ENCODE measurements around the gene TMEM132D.

The TMEM132D gene

DNA sequence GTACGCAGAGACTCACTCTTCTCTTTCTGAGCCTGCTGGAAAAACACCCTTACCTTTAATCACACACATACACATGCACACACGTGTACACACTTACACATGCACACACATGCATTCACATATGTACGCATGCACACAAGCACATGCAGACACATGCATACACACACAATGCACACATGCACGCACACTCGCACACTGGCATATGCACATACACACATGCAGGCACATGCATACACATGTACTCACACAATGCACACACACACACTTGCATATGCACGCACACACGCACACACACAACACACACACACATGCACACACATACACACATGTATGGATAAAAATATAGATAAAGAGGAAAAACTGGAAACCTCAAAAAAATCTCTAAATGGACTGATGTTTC, 801.6 kb downstream of the TMEM132D start:
- no peak for DNase-seq (ENCODE audit: low spot score)

GRCh38 chr12:129101816-129102215, 802.0 kb downstream of the TMEM132D start:
- no peak for DNase-seq (ENCODE audit: low spot score)

- DNase-seq (ENCODE audit: low spot score), result no peak
These were observed 802.4 kb downstream of the TMEM132D start for GRCh38 chr12:129101404-129101803.

- DNase-seq (ENCODE audit: low spot score), result no peak
These were observed 806.4 kb downstream of the TMEM132D start for GRCh38 chr12:129097451-129097850.

DNA sequence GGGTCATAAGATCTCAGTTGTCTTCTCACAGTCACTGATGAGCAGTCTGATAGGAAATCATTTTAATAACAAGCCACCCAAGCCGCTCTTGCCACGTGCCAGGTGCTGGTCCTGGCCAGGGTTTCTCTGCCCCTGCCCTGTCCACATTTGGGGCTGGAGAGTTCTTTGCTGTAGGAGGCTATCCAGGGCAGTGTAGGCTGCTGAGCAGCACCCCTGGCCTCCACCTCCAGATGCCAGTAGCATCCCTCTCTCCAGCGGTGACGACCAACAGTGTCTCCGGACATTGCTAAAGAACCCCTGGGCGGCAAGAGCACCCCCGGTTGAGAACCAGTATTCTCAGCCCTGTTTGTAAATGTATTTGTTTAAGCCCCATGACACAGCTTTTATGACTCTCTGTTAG, 806.9 kb downstream of the TMEM132D start:
- DNase-seq (ENCODE audit: low spot score), result no peak

DNA sequence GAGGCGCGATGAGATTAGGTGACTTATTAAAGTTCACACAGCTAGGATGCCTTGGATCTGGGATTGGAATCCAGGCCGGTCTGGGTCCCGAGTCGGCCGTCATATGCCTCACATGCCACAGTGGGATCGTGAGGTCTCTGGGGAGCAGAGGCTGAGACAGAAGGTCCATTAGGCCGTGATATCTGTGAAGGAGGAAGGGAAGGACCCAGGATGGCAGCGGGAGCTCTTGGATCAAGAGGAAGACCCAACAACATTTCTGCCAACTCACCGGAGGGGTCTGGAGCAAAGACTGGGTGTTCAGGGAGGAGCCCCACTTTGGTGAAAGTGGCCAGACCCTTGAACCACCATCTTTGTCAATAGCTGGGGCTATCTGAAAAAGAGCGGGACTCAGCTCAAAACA, 807.6 kb downstream of the TMEM132D start:
- no peak for DNase-seq (ENCODE audit: low spot score)

GRCh38 chr12:129089576-129089975, 814.2 kb downstream of the TMEM132D start:
- DNase-seq (ENCODE audit: low spot score), result no peak

DNA sequence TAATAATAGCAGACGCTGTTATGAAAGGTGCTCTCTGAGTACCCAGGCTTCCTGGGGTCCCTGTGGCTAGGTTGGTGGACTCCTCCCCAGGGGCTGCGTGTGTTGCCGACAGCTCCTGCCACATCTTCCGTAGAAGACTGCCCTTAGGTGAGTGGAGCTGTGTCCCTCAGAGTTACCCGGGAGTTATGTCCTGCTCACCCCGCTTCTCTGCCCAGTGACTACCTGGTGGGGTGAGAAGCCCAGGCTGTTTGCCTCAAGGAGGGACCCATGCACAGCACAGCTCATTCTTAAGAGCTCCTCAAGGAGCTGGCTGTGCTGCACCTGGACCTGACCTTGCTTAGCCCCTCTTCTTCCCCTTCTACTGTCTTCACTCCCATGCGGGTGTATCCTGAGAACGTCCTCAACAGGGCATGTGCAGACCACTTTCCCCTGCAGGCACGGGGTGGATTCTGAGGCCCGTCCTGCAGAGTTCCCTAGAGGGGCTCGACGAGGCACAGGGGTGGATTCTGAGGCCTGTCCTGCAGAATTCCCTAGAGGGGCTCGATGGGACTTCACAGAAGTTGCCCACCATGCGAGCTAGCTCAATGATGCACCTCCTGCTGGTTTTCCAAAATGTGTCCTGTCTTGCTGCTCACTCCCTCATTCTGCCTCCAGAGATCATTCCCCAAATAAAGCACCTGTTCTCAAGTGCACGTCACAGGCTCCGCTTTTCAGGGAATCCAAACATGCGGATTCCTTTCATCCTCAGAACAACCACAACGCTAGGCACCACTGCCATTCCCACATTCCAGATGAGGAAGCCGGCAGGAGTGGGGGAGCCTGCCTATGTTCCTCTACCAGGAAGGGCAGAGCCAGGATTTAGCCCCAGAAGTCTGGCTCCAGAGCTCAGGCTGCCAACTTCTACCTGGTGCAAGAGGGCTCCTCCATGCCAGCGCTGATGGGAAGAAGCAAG, 818.7 kb downstream of the TMEM132D start:
- no peak for DNase-seq (ENCODE audit: low spot score)

- no peak for DNase-seq (ENCODE audit: low spot score)
These were observed 820.5 kb downstream of the TMEM132D start for GRCh38 chr12:129083121-129083840.

DNA sequence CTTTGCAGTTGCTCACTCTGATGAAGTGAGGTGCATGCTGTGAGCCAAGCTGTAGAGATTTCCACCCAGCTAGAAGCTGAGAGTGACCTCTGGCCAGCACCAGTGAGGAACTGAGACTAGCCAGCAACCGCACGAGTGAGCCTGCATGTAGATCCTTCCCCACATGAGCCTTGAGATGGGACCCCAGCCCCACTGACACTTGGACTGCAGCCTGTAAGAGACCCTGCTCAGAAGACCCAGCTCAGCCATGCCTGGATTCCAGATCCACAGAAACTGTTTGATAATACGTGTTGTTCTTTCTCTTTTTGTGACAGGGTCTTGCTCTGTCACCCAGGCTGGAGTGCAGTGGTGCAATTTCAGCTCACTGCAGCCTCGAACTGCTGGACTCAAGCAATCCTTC, 821.4 kb downstream of the TMEM132D start:
- no peak for DNase-seq (ENCODE audit: low spot score)

DNA sequence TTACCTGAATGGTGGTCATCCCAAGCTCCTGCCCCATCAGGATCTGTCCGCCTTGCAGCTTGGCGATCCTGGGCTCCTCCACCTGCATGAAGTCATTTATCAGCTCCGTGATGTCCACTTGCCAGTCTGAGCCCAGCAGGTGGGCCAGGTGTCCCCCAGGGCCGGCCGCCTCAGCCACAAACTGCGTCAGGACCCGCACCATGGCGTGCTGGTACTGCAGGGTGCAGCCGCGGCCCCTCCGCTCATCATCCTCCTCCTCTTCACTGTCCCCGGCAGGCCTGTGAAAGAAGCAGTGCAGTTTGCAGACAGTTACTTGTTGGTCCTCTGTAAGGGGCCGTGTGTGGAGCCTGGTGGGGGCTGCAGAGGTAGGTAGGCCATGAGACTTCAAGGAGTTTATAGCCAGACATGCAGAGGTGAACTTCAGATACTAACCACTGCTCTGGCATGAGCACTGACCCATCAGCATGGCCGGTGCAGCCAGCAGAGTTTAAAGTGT, 822.0 kb downstream of the TMEM132D start:
- no peak for DNase-seq (ENCODE audit: low spot score)

GRCh38 chr12:129080821-129081220, 823.0 kb downstream of the TMEM132D start:
- no peak for DNase-seq (ENCODE audit: low spot score)

GRCh38 chr12:129080391-129080790, 823.4 kb downstream of the TMEM132D start:
- no peak for DNase-seq (ENCODE audit: low spot score)

DNA sequence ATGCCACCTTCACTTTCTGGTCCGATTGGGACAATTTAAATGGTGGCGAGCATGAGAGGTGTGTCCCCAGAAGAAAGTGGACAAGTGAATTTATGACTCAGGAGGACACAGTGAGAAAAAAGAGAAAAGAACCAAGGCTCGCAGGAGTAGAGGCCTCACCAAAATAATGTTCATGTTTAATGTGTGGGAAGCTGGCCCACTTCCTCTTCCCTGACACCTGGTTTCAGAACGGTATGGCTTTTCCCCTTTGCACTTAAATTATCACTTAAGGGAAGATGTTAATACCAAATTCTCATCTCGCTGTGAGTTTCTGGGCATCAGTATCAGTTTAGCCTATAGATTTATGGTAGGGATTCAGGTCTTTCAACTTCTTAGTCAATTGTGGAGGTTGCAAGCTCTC, 824.1 kb downstream of the TMEM132D start:
- no peak for DNase-seq (ENCODE audit: low spot score)

GRCh38 chr12:129076441-129077320, 827.1 kb downstream of the TMEM132D start:
- DNase-seq (ENCODE audit: low spot score), result no peak

DNA sequence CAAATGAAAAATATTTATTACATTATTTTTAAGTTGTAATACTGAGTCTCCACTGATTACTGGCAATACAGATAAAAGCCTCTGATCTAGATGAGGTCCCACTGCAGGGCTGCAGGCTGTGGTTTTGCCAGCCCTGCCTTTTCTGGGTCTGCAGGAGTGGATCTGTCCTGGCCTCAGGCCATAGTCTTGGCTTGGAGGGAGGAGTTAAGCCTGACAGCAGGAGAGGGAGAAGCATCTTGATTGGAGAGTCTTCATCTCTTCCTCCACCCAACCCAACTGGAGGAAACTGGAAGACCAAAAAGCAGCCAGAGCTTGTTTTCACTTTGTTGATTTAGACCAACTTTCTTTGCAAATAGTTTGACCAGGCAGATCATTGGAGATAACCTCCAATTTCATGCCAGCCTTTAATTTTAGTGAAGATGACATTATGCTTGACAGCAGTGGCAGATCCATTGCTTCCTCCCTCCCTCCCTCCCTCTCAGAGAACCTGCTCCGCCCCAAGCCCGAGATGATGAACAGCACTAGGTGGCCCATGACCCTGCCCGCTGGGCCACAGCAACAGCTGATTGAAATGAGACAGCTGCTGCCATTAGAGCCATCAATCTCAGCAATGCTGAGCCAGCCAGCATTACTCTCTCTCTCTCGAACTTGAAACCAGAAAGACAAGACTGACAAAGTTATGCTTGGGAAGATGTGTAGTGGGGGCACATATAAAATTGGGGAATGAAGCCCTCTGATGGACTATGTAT, 828.2 kb downstream of the TMEM132D start:
- no peak for DNase-seq (ENCODE audit: low spot score)

- DNase-seq (ENCODE audit: low spot score), result no peak
These were observed 829.4 kb downstream of the TMEM132D start for GRCh38 chr12:129074379-129074778.

GRCh38 chr12:129073157-129073915, 830.5 kb downstream of the TMEM132D start:
- no peak for DNase-seq (ENCODE audit: low spot score)

DNA sequence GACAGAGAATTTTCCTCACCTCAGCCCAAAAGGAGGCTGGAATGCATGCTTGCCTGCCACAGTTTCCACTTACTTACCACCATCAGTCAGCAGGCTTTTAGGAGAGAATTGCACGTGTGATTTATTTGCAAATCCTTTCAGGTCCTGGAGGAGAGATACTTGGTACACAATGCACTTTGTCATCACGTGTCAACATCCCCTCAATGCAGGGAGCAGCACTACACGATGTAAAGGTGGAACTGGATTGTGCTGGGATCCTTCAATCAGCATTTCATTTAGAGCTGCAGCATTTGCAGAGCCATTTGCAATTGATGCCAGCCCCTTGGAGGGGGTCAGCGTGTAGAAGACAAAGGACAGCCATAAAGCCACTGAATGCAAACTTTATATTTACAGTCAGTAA, 832.5 kb downstream of the TMEM132D start:
- DNase-seq (ENCODE audit: low spot score), result no peak

DNA sequence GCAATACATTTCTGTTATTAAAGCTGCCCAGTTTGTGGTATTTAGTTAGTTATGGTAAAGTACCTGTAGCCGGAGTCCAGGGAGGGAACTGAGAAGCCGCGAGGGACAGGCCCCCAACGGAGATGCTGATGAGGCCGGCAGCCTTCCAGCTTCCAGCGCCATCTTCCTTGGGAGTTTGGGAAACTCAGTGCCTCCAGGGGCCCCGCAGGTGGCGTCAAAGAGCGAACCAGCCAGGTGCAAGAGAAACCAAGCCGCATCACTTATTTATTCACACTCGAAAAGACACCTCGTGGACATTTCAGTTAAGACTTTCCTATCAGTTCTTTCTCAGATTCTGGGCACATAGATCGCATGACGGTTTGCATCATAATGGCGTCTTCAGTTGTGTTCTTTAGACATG, 833.9 kb downstream of the TMEM132D start:
- DNase-seq (ENCODE audit: low spot score), result no peak

- DNase-seq (ENCODE audit: low spot score), result no peak
These were observed 835.1 kb downstream of the TMEM132D start for GRCh38 chr12:129068684-129069083.
